Glutamatergic neuron (in vitro differentiated cells): ENCODE data around the gene EPHB2. TPM values are rescaled to one million over a fixed set of nuclear protein-coding genes. Genes with fewer than 3 reads are reported as not detected.

Source experiments
- microRNA-seq: library from miRNA; unstranded; fragments of <30 nt; microRNA quantifications from one replicate; pipeline ENCODE4, GENCODE V29; 2020; ENCODE audit not compliant: unreplicated experiment
- total RNA-seq: library from RNA; stranded (reverse); fragmentation: NEBNext Ultra II Directional; extraction: Animal tissue kit (Norgen Biotek cat#: 25700); gene quantifications from one replicate; pipeline ENCODE4 v1.2.1, GENCODE V29; 2021; ENCODE audit not compliant: unreplicated experiment

The EPHB2 gene
- total RNA-seq, 1 donor from 2014 or later = 93.0 TPM

Small RNA genes within 50 kb of the gene (microRNA-seq; reads per million reads assigned to microRNA genes)
- gene MIR4253 (not detected), gene MIR4684 (not detected)

Other genes with a start within 250 kb of the EPHB2 start
- 0.69 TPM for gene EPHA8, start 147.3 kb upstream of the EPHB2 start, total RNA-seq
- not detected for gene C1QA, start 74.2 kb upstream of the EPHB2 start, total RNA-seq
- not detected for gene C1QC, start 67.2 kb upstream of the EPHB2 start, total RNA-seq
- gene C1QB, start 57.6 kb upstream of the EPHB2 start, total RNA-seq = not detected